Adipocyte (in vitro differentiated cells): ENCODE data around the gene RHOBTB3.
A peak's percentile ranks its signal among the peaks of the same experiment; 100 is the strongest.
"Not testable (repeated sequence)": the region's sequence is repeated elsewhere in the genome, so short reads cannot be mapped to it uniquely, and the experiment has no call there.

ENCODE experiments used
- DNase-seq: peaks from one replicate; pipeline ENCODE4 v3.0.0-alpha.2; 2015; ENCODE audit warnings: low read depth
- H3K27me3 ChIP-seq: replicated peaks from 2 replicates; pipeline ENCODE4 v1.7.0; 2013; ENCODE audit warnings: mild to moderate bottlenecking, low read length, moderate library complexity; ENCODE audit not compliant: control insufficient read depth, insufficient read depth
- H3K36me3 ChIP-seq: 2 replicates; pipeline ENCODE4 v1.7.0; 2013; ENCODE audit warnings: low read length, mild to moderate bottlenecking, moderate library complexity; ENCODE audit not compliant: control insufficient read depth, insufficient read depth, severe bottlenecking
- H3K4me1 ChIP-seq: 2 replicates; pipeline ENCODE4 v1.7.0; 2013; ENCODE audit warnings: mild to moderate bottlenecking, low read length, moderate library complexity; ENCODE audit not compliant: control insufficient read depth, insufficient read depth
- H3K4me3 ChIP-seq: 2 replicates; pipeline ENCODE4 v1.7.0; 2013; ENCODE audit warnings: mild to moderate bottlenecking, low read length, moderate library complexity
- H3K9ac ChIP-seq: 2 replicates; pipeline ENCODE4 v1.7.0; 2013; ENCODE audit warnings: mild to moderate bottlenecking, low read length, moderate library complexity
- H3K9me3 ChIP-seq: 2 replicates; pipeline ENCODE4 v1.7.0; 2013; ENCODE audit warnings: mild to moderate bottlenecking, low read length, moderate library complexity; ENCODE audit not compliant: control insufficient read depth

Gene RHOBTB3

GRCh38 chr5:95707055-95707454 lies 24.1 kb upstream of the RHOBTB3 start:
- DNase-seq: no peak
- Histone ChIP-seq H3K27me3 (no peaks in the 10 kb centered on the region), H3K9ac (no peak overlapping the region), H3K4me3 (no peak overlapping the region), H3K36me3 (no peaks in the 10 kb centered on the region), H3K9me3 (no peaks in the 10 kb centered on the region), H3K4me1 (peaks cover 13% of the 10 kb centered on the region)

- not testable (repeated sequence) for H3K9ac ChIP-seq, H3K4me3 ChIP-seq, H3K9me3 ChIP-seq, DNase-seq, H3K36me3 ChIP-seq, H3K27me3 ChIP-seq
- peaks cover 19% of the 10 kb centered on the region for H3K4me1 ChIP-seq
These were observed 23.5 kb upstream of the RHOBTB3 start for GRCh38 chr5:95707534-95708188.

GRCh38 chr5:95708876-95709275 lies 22.3 kb upstream of the RHOBTB3 start:
- no peak for DNase-seq
- no peaks in the 10 kb centered on the region for H3K27me3 ChIP-seq
- H3K9ac ChIP-seq: no peak overlapping the region
- no peak overlapping the region for H3K4me3 ChIP-seq
- peaks cover 24% of the 10 kb centered on the region for H3K4me1 ChIP-seq
- no peaks in the 10 kb centered on the region for H3K9me3 ChIP-seq
- H3K36me3 ChIP-seq: no peaks in the 10 kb centered on the region

- Histone ChIP-seq H3K4me3 (no peak overlapping the region), H3K9me3 (no peaks in the 10 kb centered on the region), H3K27me3 (no peaks in the 10 kb centered on the region), H3K4me1 (peaks cover 36% of the 10 kb centered on the region), H3K36me3 (no peaks in the 10 kb centered on the region), H3K9ac (no peak overlapping the region)
- no peak for DNase-seq
These were observed 21.0 kb upstream of the RHOBTB3 start for GRCh38 chr5:95709967-95710650.

GRCh38 chr5:95710651-95711500 lies 20.3 kb upstream of the RHOBTB3 start:
- Histone ChIP-seq H3K4me3 (peak overlapping the region; percentile 42), H3K4me1 (peaks cover 43% of the 10 kb centered on the region), H3K9ac (peak overlapping the region; percentile 44)
- not testable (repeated sequence) for H3K27me3 ChIP-seq, DNase-seq, H3K36me3 ChIP-seq, H3K9me3 ChIP-seq

GRCh38 chr5:95711501-95712346 lies 19.4 kb upstream of the RHOBTB3 start:
- DNase-seq: no peak
- H3K4me1 ChIP-seq: peaks cover 46% of the 10 kb centered on the region
- H3K36me3 ChIP-seq: peaks cover 5% of the 10 kb centered on the region
- H3K9me3 ChIP-seq: no peaks in the 10 kb centered on the region
- H3K4me3 ChIP-seq: no peak overlapping the region
- no peak overlapping the region for H3K9ac ChIP-seq
- H3K27me3 ChIP-seq: no peaks in the 10 kb centered on the region

GRCh38 chr5:95712347-95712958 lies 18.7 kb upstream of the RHOBTB3 start:
- no peak overlapping the region for H3K9ac ChIP-seq
- H3K27me3 ChIP-seq: no peaks in the 10 kb centered on the region
- no peaks in the 10 kb centered on the region for H3K9me3 ChIP-seq
- peaks cover 46% of the 10 kb centered on the region for H3K4me1 ChIP-seq
- peaks cover 12% of the 10 kb centered on the region for H3K36me3 ChIP-seq
- DNase-seq: peak; percentile 64
- no peak overlapping the region for H3K4me3 ChIP-seq

- not testable (repeated sequence) for H3K9ac ChIP-seq
- peaks cover 19% of the 10 kb centered on the region for H3K36me3 ChIP-seq
These were observed 17.9 kb upstream of the RHOBTB3 start for GRCh38 chr5:95713246-95713645.

GRCh38 chr5:95713960-95714710 lies 17.0 kb upstream of the RHOBTB3 start:
- peak overlapping the region; percentile 15 for H3K9ac ChIP-seq
- no peak overlapping the region for H3K4me3 ChIP-seq
- H3K27me3 ChIP-seq: no peaks in the 10 kb centered on the region
- DNase-seq: peak; percentile 79
- peaks cover 26% of the 10 kb centered on the region for H3K36me3 ChIP-seq
- no peaks in the 10 kb centered on the region for H3K9me3 ChIP-seq
- H3K4me1 ChIP-seq: peaks cover 46% of the 10 kb centered on the region

More at GRCh38 chr5:95713246-95713645, 17.9 kb upstream of the RHOBTB3 start:
- peaks cover 46% of the 10 kb centered on the region for H3K4me1 ChIP-seq
- not testable (repeated sequence) for H3K9me3 ChIP-seq, H3K27me3 ChIP-seq, H3K4me3 ChIP-seq, DNase-seq
